NCI-H187 (cell line): Measurements from ENCODE around the gene PRSS38.
"Not testable (repeated sequence)": the region's sequence is repeated elsewhere in the genome, so short reads cannot be mapped to it uniquely, and the experiment has no call there.

Experiments used
- DNase-seq, 2 experiments: peaks; one replicate each; lab custom pipeline; 2025; lab: John Stamatoyannopoulos, UW

PRSS38 gene

DNA sequence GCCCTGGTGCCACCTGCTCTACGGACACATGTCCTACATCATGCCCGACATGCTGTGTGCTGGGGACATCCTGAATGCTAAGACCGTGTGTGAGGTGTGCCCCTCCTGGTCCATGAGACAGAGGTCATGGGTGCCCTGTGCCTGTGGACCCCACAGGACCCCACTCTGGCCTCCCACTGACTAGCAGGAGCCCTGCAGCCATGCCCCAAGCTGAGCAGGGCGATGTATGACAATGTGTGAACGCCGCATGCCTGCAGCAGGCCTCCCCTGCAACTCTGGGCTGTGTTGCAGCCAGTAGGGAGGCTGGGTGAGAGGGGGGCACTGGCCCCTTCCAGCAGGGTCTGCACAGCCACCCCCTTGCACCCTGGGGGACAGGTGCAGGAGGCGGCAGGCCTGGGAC, 30.0 kb downstream of the PRSS38 start:
- no peak for DNase-seq

DNA sequence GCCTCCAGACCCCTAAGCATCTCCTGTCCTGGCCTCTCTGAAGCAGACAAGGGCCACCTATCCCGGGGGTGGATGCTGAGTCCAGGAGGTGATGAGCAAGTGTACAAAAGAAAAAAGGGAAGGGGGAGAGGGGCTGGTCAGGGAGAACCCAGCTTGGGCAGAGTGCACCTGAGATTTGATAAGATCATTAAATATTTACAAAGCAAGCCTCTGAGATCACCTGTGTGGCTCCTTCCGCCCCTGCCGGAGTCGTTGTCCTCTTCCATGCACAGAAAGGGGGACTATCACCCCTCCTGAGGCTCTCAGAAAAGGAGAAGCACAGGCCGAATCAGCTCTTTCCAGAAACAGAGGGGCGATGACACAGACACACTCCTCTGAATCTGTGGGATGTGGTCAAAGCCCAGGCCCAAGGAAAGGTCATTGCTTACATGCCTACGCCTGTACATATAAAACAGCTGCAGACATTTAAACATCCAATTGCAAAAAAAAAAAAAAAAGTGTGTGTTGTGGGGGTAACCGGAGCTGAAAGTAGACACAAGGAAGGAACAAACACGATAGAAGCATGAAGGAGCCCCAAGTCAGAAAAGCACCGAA, 30.9 kb downstream of the PRSS38 start:
- no peak for DNase-seq

DNA sequence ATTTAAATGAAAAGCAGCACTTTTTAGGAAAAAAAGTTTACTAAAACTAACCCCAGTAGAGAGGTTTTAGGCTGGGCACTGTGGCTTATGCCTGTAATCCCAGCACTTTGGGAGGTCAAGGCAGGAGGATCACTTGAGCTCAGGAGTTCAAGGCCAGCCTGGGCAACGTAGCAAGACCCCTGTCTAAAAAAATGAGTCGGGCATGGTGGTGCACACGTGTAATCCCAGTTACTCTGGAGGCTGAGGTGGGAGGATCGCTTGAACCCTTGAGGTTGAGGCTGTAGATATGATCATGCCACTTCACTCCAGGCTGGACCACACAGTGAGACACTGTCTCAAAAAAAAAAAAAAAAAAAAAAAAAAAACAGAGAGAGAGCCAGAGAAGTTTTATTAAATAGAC, 31.6 kb downstream of the PRSS38 start:
- DNase-seq, result not testable (repeated sequence)

DNA sequence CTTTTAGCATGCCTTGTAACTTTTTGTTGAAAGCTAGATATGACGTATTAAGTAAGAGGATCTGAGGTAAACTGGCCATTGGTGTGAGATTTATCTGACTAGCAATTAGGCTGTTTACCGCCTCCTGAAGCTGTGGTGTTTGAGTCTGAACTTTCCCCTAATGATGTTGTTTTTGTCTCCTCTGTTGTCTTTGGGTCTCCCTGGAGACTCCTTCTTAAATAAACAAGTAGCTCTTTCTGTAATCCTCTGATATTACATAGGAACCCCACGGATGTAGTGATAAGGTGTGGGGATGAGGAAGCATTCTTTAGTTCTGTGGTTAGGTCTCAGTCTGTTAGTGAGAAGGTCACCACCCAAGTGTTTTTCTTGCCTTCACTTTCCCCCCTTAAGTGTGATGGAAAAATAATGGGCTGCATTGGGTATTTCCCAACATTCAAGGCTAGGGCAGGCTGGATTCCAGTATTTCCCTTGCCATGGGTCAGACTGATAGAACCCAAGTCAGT, 33.0 kb downstream of the PRSS38 start:
- no peak for DNase-seq

DNA sequence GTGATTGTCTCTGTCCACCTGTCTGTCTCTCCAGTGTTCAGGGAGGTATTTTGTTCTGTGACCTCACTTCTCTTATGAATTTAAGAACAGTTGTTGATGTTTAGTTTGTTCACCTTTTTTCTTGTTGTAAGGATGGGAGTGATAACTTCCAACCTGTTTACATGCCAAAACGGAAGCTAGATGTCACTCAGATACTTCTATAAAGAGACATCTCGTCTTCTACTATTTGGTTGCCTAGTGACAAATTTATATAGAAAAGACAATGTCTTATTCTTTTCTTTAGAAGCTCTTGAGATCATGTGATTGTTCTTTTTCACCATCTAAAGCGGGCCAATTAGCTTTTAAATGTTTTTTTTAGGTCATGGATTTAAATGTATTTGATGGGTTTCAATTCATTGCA, 33.8 kb downstream of the PRSS38 start:
- DNase-seq, result no peak

DNA sequence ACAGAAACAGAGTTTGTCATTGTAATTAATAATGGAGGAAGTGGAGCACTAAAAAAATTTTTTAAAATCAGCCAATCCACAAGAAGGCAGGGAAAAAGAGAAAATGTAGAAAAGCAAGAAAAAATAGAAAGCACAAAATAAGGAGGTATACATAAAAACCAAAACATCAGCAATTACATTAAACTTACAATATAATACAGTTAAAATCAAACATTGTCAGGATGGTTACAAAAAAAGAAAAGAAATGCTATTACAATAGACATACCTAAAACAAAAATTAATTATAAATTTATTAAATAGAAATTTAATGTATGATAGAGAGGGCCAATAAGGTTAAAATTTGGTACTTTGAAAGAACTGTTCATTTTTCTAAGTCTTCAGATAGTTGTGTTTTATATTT, 38.7 kb downstream of the PRSS38 start:
- DNase-seq, result no peak

DNA sequence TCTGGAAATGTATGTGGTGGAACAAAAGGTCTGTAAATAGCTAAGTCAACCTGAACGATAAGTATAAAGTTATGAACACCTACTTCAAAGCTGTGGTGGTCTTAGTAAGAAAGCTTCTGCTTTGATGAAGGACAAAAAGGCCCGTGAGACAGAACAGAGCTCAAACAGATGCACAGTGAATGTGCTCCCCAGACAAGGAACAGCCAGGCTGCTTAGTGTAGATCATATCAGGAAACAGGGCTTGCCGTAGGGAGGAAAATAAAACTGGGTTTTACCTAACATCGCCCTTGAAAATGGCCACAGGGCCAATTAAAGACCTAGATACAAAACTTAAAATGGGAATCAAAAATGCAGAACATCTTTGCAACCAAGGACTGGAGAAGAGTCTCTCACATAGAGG, 40.2 kb downstream of the PRSS38 start:
- no peak for DNase-seq

DNA sequence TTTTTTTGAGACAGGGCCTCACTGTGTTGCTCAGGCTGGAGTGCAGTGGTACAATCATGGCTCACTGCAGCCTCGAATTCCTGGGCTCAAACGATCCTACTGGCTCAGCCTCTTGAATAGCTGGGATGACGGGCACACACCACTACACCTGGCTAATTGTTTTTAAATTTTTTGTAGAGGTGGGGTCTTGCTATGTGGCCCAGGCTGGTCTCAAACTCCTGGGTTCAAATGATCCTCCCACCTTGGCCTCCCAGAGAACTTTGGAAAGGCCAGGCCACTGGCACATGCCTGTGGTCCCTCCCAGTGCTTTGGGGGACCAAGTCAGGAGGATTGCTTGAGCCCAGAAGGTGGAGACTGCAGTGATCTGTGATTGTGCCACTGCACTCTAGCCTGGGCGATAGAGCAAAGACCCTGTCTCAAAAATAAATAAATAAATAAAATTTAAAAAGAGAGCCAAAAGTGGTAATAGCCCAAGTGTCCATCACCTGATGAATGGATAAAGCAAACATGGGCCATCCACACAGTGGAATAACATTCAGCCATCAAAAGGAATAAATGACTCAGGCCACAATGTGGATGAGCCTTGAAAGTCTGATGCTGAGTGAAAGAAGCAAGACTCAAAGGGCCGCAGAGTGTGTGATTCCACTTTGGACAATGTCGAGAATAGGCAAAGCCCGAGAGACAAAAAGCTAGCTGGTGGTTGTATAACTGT, 40.8 kb downstream of the PRSS38 start:
- no peak for DNase-seq

DNA sequence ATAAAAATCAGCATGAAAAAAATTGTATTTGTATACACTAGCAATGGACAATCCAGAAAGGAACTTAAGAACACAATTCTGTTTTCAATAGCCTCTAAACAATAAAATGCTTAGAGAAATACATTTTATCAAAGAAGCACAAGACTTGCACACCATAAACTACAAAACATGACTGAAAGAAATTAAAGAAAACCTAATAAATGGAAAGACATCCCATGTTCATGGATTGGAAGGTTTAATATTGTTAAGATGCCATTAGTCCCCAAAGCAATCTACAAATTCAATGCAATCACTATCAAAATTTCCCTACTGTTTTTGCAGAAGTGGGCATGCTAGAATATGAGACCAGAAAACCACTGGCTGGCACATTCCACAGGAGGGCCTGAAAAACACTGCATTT, 49.4 kb downstream of the PRSS38 start:
- DNase-seq, result no peak

DNA sequence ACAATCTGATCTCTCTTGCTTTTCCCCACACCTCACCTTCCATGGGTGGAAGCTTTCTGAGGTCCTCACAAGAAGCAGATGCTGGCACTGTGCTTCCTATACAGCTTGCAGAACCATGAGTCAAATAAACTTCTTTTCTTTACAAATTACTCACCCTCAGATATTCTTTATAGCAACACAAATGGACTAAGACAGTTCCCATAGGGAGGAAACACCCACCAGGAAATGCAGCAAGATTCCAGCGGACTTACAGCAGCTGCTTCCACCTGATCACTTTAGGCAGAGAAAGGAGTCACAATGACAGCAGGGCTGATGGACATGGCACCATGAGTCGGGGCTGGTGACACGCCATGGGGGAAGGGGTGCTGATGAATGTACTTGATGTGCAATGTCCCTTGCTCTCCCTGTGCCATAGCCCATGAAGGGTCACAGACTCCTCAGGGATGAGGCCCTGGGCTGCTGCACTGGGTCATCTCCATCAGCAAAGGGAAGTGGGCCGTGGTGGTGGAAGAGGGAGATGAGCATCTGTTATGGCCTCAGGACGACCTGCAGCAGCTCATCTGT, 53.9 kb downstream of the PRSS38 start:
- no peak for DNase-seq

DNA sequence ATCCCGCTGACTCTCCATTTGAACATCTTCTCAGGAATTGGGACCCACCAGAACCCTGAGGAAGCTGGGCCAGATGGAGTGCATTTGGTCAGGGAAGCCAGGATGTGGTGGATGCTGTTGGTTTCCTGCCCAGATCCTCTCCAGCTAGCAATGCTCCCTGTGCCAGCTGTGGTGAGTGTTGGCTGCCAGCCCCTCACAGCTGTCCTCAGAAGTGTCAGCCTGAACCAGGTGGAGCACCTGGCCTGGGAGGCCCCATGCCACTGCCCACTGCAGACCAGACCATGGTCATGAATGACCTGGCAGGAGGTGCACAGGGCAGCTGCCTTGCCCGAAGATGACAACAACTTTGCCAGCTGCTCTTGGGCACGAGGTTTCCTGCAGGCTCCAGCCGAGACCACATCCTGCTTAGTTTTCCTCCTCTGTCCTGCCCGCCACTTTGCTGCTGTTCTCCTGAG, 54.4 kb downstream of the PRSS38 start:
- no peak for DNase-seq

DNA sequence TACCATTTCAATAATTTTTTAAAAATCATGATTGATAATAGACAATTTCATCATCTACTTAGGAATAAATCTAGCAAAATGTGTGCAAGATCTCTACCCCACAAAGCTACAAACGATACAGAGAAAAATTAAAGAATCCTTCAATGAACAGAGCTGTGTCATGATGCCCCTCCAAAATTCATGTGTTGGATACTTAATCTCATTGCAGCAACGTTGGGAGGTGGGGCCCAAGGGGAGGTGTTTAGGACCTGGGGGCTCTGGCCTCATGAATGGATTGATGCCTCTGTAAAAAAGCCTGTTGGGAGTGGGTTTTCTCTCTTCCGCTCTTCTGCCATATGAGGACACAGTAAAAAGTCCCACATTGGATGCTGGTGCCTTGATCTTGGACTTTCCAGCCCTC, 54.9 kb downstream of the PRSS38 start:
- DNase-seq, result no peak

DNA sequence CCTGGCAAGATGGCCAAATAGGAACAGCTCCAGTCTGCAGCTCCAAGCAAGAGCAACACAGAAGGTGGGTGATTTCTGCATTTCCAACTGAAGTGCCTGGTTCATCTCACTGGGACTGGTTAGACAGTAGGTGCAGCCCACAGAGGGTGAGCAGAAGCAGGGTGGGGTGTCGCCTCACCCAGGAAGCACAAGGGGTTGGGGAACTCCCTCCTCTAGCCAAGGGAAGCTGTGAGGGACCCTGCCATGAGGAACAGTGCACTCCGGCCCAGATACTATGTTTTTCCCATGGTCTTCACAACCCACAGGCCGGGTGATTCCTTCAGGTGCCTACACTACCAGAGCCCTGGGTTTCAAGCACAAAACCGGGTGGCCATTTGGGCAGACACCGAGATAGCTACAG, 56.4 kb downstream of the PRSS38 start:
- not testable (repeated sequence) for DNase-seq

DNA sequence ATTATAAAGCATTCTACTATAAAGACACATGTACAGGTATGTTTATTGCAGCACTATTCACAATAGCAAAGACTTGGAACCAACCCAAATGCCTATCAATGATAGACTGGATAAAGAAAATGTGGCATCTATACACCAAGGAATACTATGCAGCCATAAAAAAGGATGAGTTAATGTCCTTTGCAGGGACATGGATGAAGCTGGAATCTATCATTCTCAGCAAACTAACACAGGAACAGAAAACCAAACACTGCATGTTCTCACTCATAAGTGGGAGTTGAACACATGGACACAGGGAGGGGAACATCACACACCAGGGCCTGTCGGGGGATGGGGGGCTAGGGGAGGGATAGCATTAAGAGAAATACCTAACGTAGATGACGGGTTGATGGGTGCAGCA, 62.3 kb downstream of the PRSS38 start:
- not testable (repeated sequence) for DNase-seq

DNA sequence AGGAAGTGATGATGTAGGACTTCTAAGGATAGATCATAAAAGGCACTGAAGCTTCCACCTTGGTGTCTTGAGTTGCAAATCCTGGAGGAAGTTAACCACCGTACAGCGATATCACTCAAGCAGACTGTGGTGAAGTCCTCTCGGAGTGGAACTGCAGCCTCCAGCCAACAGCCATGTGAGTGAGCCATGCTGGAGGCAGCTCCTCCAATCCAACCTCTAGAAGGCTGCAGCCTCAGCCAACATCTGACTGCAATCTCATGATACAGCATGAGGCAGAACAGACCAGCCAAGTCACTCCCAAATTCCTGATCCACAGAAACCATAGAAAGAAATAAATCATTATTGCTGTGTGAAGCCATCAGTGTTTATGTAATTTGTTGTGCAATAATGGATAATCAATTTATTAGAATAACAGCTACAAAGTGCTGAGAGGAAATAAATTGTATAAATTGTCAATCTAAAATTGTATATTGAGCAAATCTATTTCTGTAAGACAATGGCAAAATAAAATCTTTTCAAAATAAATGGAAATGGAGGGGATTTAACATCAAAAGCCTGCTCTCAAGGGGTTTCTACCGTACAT, 65.0 kb downstream of the PRSS38 start:
- DNase-seq, result no peak

DNA sequence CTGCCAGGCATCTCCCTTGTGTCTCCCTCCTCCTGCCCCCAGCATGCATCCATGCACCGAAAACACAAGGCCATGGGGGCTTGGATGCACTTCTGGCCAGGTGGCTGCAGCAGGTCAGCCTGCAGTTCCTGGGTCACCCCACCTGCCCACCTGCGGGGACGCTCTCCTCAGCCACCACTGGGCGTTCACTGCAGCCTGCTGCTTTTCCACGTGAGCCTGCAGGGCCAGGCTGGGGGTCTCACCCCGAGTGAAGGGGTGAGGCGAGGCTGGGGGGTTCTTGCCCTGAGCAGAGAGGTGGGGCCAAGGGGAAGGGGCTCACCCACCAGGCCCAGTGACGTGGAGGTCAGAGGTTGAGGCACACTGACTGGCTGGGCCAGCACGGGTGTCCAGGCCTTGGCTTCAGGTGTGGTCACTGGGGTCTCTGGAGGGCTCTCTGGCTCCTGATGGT, 67.6 kb downstream of the PRSS38 start:
- DNase-seq, result no peak

DNA sequence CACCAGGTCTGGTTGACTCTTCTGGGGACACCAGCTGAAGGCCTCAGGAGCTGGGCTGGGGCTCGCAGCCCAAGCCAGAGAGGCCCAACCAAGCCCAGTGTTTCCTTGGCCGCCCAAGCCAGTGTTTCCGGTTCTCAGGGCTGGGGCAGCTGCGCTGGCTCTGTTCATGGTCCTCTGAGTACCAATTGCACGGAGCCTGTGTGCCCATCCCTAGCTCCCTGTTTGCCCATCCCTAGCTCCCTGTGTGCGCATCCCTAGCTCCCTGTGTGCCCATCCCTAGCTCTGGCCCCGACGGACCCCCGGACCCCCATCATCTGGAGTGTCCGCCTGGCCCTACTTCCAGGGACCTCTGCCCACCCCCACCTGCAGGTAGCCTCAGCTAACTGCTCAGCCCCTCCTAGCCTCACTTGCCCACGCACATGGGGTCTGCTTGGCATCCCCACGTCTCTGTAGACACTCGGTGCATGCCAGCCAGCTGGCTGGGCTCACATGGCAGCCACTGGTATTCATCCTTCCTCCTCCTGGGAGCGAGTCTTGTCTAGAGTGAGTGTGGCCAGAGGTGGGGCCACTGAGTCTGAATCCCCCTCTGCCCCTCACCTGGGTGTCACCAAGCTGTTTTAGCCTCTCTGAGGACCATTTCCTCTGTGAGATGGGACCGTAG, 68.3 kb downstream of the PRSS38 start:
- no peak for DNase-seq

DNA sequence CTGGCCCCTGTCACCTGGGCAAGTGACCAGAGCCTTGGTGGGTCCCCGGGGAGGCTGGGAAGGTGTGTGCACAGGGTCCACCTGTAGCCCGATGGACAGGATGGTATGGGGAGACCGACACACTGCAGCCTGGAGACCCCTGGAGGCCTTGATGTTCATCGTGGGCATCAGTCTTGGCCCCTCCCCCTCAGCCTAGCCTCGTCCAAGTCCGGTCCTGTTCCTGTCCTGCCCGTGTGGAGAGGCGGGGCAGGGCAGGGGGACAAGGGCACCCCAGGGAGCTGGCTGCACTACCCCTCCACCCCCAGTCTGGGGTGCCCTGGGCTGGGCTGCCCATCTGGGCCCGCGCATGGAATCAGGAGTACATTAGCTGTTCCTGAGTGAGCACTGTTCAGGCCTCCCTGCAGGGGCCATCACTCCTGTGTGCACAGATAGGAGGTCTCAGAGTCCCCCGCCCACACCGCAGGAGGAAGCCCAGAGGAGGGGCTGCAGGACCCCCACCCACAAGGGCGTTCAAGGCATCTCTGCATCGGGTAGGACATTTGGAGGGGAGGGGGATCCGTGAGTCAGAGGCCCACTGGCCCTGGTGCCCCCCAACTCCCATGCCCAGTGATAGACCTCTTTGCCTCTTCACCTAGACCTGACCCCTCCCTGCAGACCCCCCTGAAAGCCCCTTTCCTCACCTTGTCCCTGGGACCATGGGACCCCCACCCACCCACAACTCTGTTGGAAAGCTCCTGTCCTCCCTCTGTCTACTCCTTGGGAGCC, 69.1 kb downstream of the PRSS38 start:
- DNase-seq, result no peak

DNA sequence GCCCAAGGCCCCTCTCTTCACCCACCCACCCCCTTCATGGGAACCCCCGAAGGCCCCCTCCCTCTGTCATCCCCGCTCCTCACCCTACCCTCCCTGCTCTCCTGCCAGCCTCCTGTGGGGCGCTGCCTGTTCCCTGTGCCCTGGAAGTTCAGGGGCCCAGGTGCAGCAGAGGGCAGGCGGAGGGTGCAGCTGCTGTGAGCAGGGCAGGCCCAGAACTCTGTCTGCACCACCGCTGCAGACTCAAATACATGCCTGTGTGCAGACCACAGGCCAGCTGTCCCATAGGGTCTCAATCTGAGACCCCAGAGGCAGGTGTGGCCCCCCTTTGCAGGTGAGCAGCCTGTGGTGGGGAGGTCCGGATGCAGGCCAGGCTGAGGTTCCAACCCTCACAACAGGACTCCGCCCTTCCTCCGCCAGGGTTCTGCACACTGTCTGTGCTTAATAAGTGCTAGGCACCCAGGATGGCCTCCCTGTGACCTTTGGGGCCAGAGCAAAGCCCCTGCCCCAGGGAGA, 69.7 kb downstream of the PRSS38 start:
- no peak for DNase-seq

DNA sequence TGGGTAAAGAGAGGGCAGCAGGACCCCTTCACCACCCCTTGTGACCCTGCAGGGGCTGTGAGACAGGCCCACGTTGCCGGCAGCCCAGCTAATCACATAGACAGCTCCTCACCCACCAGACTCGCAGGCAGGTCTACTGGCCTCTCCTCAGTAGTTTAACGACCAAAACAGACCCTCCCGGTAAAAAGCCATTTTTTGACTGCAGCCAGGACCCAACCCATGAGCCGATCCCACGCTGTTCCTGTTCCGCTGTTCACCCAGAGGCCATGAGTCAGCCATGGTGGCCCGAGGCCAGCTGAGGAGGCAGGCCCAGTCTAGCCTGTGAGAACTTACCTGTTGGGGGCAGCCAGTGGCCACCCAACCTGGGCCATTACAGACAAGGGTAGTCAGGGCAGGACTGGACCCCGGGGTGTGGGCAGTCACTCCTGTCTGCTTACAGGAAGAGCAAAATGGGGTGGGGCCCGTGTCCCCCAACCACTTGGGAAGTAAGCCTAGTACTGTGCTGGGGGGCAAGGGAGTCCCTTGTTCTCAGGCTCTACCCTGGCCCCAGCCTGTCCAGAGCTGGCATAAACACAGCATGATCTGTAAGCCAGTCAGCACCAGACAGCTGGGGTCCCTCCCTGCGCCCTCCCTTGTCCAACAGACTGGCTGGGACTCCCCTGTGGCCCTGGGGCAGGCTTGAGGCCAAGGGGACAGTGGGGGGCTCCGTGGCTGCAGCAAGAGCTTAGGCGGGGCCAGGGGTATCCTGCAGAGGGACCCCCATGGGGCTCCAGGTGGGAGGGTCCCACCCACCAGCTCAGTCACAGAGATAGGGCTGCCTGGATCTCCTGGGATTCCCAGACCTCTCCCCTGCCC, 70.4 kb downstream of the PRSS38 start:
- DNase-seq, result no peak
